Left ventricle myocardium inferior (tissue), 1 donor: ENCODE measurements around the gene TCF15. TPM values are rescaled to one million over a fixed set of nuclear protein-coding genes. Genes with fewer than 3 reads are reported as not detected.
"Not testable (repeated sequence)": the region's sequence is repeated elsewhere in the genome, so short reads cannot be mapped to it uniquely, and the experiment has no call there.

Experiments
- DNase-seq: peaks from one replicate; pipeline ENCODE4 v3.0.0-alpha.2; 2020
- H3K27ac ChIP-seq: fragments of 200-600 bp; replicated peaks from 2 replicates; pipeline ENCODE4 v1.8.0; 2021
- H3K27me3 ChIP-seq: fragments of 200-600 bp; 2 replicates; pipeline ENCODE4 v1.8.0; 2021; ENCODE audit warnings: low read depth
- H3K36me3 ChIP-seq: fragments of 200-600 bp; 2 replicates; pipeline ENCODE4 v1.8.0; 2021
- H3K4me1 ChIP-seq: fragments of 200-600 bp; 2 replicates; pipeline ENCODE4 v1.8.0; 2021
- H3K4me3 ChIP-seq: fragments of 200-600 bp; 2 replicates; pipeline ENCODE4 v1.8.0; 2021; ENCODE audit warnings: mild to moderate bottlenecking, moderate library complexity
- H3K9me3 ChIP-seq: fragments of 200-600 bp; replicated peaks from 2 replicates; pipeline ENCODE4 v1.8.0; 2021
- CTCF ChIP-seq: fragments of 200-600 bp; IDR thresholded peaks from 2 replicates; pipeline ENCODE4 v1.8.0; 2021; ENCODE audit warnings: antibody characterized with exemption, mild to moderate bottlenecking, borderline replicate concordance
- intact Hi-C: fragments of 100-400 bp; cut with micrococcal nuclease; formaldehyde crosslinking; loops from one replicate; pipeline ENCODE4 v1.11.0; 2022
- total RNA-seq: library from RNA; stranded (reverse); fragmentation: NEBNext Ultra II Directional; extraction: Animal tissue kit (Norgen Biotek cat#: 25700); gene quantifications from one replicate; pipeline ENCODE4 v1.2.1, GENCODE V29; 2021
- donor health status: DM: no; HTN: yes; CAD: no; lungs with severe emphysema.

Gene TCF15
- total RNA-seq, 1 donor from 2014 or later, result 11.1 TPM

- intact Hi-C loops, result no loop called here
Observed at GRCh38 chr20:588932-589672, 21.0 kb downstream of the TCF15 start.

DNA sequence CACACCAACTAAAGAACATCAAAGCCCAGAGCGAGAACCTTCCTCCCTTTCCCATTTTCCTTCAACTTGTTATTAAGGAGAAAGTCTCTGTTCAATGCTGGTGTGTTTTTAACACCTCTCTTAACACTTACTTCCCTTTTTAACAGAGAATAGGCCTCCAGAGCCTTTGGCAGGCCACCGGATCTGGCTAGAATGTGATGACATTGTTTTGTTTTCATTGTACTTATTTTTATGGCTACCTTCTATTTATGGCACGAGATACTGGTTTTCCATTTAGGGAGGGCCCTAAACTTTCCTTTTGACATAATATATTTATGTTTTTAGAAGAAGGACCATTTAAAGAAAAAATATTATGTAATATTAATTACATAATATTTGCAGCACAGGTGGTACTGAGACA, 21.6 kb downstream of the TCF15 start:
- intact Hi-C loops, result no loop called here
- H3K4me1 ChIP-seq, result peaks cover 26% of the 10 kb centered on the region
- H3K27ac ChIP-seq, result peak overlapping the region; percentile 78
- no peak overlapping the region for H3K4me3 ChIP-seq
- DNase-seq, result no peak
- H3K9me3 ChIP-seq, result no peaks in the 10 kb centered on the region
- no peaks in the 10 kb centered on the region for H3K27me3 ChIP-seq
- TF ChIP-seq CTCF, result no peak
- H3K36me3 ChIP-seq, result no peaks in the 10 kb centered on the region

More at GRCh38 chr20:588932-589672, 21.0 kb downstream of the TCF15 start:
- no peak for DNase-seq
- H3K27me3 ChIP-seq, result no peaks in the 10 kb centered on the region
- no peak for TF ChIP-seq CTCF
- H3K36me3 ChIP-seq, result no peaks in the 10 kb centered on the region
- peak overlapping the region; percentile 78 for H3K27ac ChIP-seq
- H3K4me1 ChIP-seq, result peaks cover 26% of the 10 kb centered on the region
- H3K4me3 ChIP-seq, result no peak overlapping the region
- no peaks in the 10 kb centered on the region for H3K9me3 ChIP-seq

DNA sequence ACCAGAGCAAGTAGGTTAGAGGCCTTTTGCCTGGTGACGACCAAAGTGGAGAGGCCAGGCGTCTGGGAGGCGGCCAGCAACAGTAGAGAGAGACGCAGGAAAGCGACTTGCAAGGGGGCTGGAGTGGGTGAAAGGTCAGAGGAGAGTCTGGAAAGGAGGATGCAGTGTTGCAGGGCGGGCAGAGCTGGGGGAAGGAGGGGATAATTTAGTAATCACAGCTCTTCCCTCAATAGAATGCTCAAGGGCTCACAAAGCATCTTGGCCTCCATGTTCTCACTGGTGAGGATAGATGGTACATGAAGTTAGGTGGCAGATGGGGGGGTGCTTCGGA, 25.2 kb downstream of the TCF15 start:
- H3K27me3 ChIP-seq, result no peaks in the 10 kb centered on the region

GRCh38 chr20:584161-584970, 25.7 kb downstream of the TCF15 start:
- no peak overlapping the region for H3K27ac ChIP-seq

More for the DNA sequence above, 25.2 kb downstream of the TCF15 start:
- no peak for DNase-seq
- intact Hi-C loops, result no loop called here
- Histone ChIP-seq H3K4me1 (peaks cover 25% of the 10 kb centered on the region), H3K27ac (no peak overlapping the region), H3K36me3 (no peaks in the 10 kb centered on the region), H3K9me3 (no peaks in the 10 kb centered on the region), H3K4me3 (no peak overlapping the region)
- no peak for TF ChIP-seq CTCF

DNA sequence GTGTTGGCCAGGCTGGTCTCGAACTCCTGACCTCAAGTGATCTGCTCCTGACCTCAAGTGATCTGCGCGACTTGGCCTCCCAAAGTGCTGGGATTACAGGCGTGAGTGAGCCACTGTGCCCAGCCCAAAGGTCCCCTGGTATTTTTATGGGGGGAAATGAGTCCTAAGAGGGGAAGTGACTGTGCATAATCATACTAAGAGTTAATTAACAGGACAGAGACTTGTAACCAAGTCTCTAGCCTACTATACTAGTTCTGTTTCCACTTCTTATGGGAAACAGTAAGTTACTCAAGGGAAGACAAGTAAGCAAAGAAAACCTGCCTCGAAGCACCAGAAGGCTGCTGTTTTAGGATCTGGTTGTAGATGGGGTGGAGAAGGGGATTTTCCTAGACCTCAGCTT, 27.9 kb downstream of the TCF15 start:
- intact Hi-C loops, result no loop called here
- Histone ChIP-seq H3K27ac (no peak overlapping the region), H3K27me3 (no peaks in the 10 kb centered on the region), H3K9me3 (no peaks in the 10 kb centered on the region), H3K4me3 (no peak overlapping the region), H3K4me1 (peaks cover 1% of the 10 kb centered on the region), H3K36me3 (no peaks in the 10 kb centered on the region)
- no peak for DNase-seq
- TF ChIP-seq CTCF, result no peak

More at GRCh38 chr20:584161-584970, 25.7 kb downstream of the TCF15 start:
- TF ChIP-seq CTCF, result no peak
- DNase-seq, result no peak
- Histone ChIP-seq H3K4me1 (peaks cover 19% of the 10 kb centered on the region), H3K27me3 (no peaks in the 10 kb centered on the region), H3K9me3 (no peaks in the 10 kb centered on the region), H3K4me3 (no peak overlapping the region), H3K36me3 (no peaks in the 10 kb centered on the region)
- intact Hi-C loops, result no loop called here

DNA sequence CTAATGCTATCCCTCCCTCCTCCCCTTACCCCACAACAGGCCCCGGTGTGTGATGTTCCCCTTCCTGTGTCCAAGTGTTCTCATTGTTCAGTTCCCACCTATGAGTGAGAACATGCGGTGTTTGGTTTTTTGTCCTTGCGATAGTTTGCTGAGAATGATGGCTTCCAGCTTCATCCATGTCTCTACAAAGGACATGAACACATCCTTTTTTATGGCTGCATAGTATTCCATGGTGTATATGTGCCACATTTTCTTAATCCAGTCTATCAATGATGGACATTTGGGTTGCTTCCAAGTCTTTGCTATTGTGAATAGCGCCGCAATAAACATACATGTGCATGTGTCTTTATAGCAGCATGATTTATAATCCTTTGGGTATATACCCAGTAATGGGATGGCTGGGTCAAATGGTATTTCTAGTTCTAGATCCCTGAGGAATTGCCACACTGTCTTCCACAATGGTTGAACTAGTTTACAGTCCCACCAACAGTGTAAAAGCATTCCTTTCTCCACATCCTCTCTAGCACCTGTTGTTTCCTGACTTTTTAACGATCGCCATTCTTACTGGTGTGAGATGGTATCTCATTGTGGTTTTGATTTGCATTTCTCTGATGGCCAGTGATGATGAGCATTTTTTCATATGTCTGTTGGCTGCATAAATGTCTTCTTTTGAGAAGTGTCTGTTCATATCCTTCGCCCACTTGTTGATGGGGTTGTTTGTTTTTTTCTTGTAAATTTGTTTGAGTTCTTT, 31.0 kb downstream of the TCF15 start:
- H3K4me3 ChIP-seq, H3K27me3 ChIP-seq, H3K27ac ChIP-seq, H3K9me3 ChIP-seq, DNase-seq, H3K36me3 ChIP-seq, intact Hi-C loops: not testable (repeated sequence)
- H3K4me1 ChIP-seq, result peaks cover 28% of the 10 kb centered on the region
